Mesothelial cell of epicardium (in vitro differentiated cells): ENCODE measurements around the gene CDH4. TPM values are rescaled to one million over a fixed set of nuclear protein-coding genes. Genes with fewer than 3 reads are reported as not detected.

Experiments
- DNase-seq, 2 experiments: peaks; one replicate each; pipeline ENCODE4 v3.0.0; 2021; ENCODE audit warnings: low spot score in 2 of 2; ENCODE audit not compliant: unreplicated experiment in 2 of 2
- H3K27ac Mint-ChIP-seq: 2 replicates; pipeline ENCODE4 v1.8.0; 2021; ENCODE audit warnings: mixed read lengths
- H3K27me3 Mint-ChIP-seq: 2 replicates; pipeline ENCODE4 v1.8.0; 2021; ENCODE audit warnings: low read depth, mixed read lengths
- H3K36me3 Mint-ChIP-seq: 2 replicates; pipeline ENCODE4 v1.8.0; 2021; ENCODE audit warnings: mixed read lengths
- H3K4me1 Mint-ChIP-seq: 2 replicates; pipeline ENCODE4 v1.8.0; 2021; ENCODE audit warnings: mixed read lengths
- H3K4me3 Mint-ChIP-seq: 2 replicates; pipeline ENCODE4 v1.8.0; 2021; ENCODE audit warnings: mild to moderate bottlenecking, moderate library complexity, mixed read lengths
- H3K9me3 Mint-ChIP-seq: 2 replicates; pipeline ENCODE4 v1.8.0; 2021; ENCODE audit warnings: mixed read lengths
- CTCF ChIP-seq: fragments of 200-600 bp; sonication (generic); IDR thresholded peaks from one replicate; pipeline ENCODE4 v1.5.0; 2021; ENCODE audit warnings: antibody characterized with exemption; ENCODE audit not compliant: unreplicated experiment
- total RNA-seq: library from RNA; stranded (reverse); gene quantifications from 3 replicates; pipeline ENCODE4 v1.2.1, GENCODE V29; 2021

Gene CDH4
- total RNA-seq, 1 donor from 2014 or later: 1.1 TPM

GRCh38 chr20:61634376-61635145 lies 382.5 kb downstream of the CDH4 start:
- peaks cover 48% of the 10 kb centered on the region for H3K27me3 Mint-ChIP-seq
- H3K27ac Mint-ChIP-seq: no peak overlapping the region
- H3K36me3 Mint-ChIP-seq: no peaks in the 10 kb centered on the region
- H3K4me3 Mint-ChIP-seq: no peak overlapping the region
- H3K4me1 Mint-ChIP-seq: no peaks in the 10 kb centered on the region
- no peak for TF ChIP-seq CTCF
- no peaks in the 10 kb centered on the region for H3K9me3 Mint-ChIP-seq
- no peak for DNase-seq

GRCh38 chr20:61635721-61636455 lies 383.8 kb downstream of the CDH4 start:
- Mint-ChIP-seq H3K4me1 (no peaks in the 10 kb centered on the region), H3K9me3 (no peaks in the 10 kb centered on the region), H3K27me3 (peaks cover 55% of the 10 kb centered on the region), H3K4me3 (no peak overlapping the region), H3K36me3 (no peaks in the 10 kb centered on the region), H3K27ac (no peak overlapping the region)
- no peak for TF ChIP-seq CTCF
- no peak for DNase-seq

GRCh38 chr20:61636531-61637116 lies 384.6 kb downstream of the CDH4 start:
- no peak for TF ChIP-seq CTCF
- Mint-ChIP-seq H3K36me3 (no peaks in the 10 kb centered on the region), H3K27me3 (peaks cover 55% of the 10 kb centered on the region), H3K4me1 (no peaks in the 10 kb centered on the region), H3K4me3 (no peak overlapping the region), H3K9me3 (no peaks in the 10 kb centered on the region), H3K27ac (no peak overlapping the region)
- DNase-seq: no peak

- Mint-ChIP-seq H3K27me3 (peaks cover 42% of the 10 kb centered on the region), H3K4me3 (no peak overlapping the region), H3K4me1 (no peaks in the 10 kb centered on the region), H3K36me3 (no peaks in the 10 kb centered on the region), H3K27ac (no peak overlapping the region), H3K9me3 (peaks cover 3% of the 10 kb centered on the region)
- DNase-seq: no peak
- no peak for TF ChIP-seq CTCF
These were observed 386.9 kb downstream of the CDH4 start for GRCh38 chr20:61638802-61639585.

- no peaks in the 10 kb centered on the region for H3K4me1 Mint-ChIP-seq
These were observed 388.2 kb downstream of the CDH4 start for GRCh38 chr20:61640131-61640870.

More at GRCh38 chr20:61640131-61640870, 388.2 kb downstream of the CDH4 start:
- no peak for TF ChIP-seq CTCF
- Mint-ChIP-seq H3K27ac (no peak overlapping the region), H3K36me3 (no peaks in the 10 kb centered on the region), H3K9me3 (peaks cover 3% of the 10 kb centered on the region), H3K27me3 (peaks cover 34% of the 10 kb centered on the region), H3K4me3 (no peak overlapping the region)
- DNase-seq: no peak
